Neuronal stem cell (in vitro differentiated cells): ENCODE measurements around the gene TGIF2LY. TPM values are rescaled to one million over a fixed set of nuclear protein-coding genes. Genes with fewer than 3 reads are reported as not detected.
"Not testable (repeated sequence)": the region's sequence is repeated elsewhere in the genome, so short reads cannot be mapped to it uniquely, and the experiment has no call there.

Source experiments
- DNase-seq: peaks from one replicate; pipeline ENCODE4 v3.0.0-alpha.2; 2013; ENCODE audit warnings: low spot score
- H2AFZ ChIP-seq: one replicate; pipeline ENCODE4 v1.6.1; 2013; ENCODE audit warnings: mild to moderate bottlenecking, low read length, inconsistent platforms
- H2AK5ac ChIP-seq: 2 replicates; pipeline ENCODE4 v1.6.1; 2013; ENCODE audit warnings: low read depth, mild to moderate bottlenecking, inconsistent platforms, low read length, moderate library complexity, mixed read lengths
- H2BK120ac ChIP-seq: 2 replicates; pipeline ENCODE4 v1.6.1; 2013; ENCODE audit warnings: low read depth, mild to moderate bottlenecking, inconsistent platforms, low read length, moderate library complexity, mixed read lengths
- H2BK12ac ChIP-seq: one replicate; pipeline ENCODE4 v1.6.1; 2013; ENCODE audit warnings: low read length, inconsistent platforms
- H2BK15ac ChIP-seq: 2 replicates; pipeline ENCODE4 v1.6.1; 2013; ENCODE audit warnings: mild to moderate bottlenecking, low read length, inconsistent platforms, mixed read lengths
- H2BK5ac ChIP-seq: one replicate; pipeline ENCODE4 v1.6.1; 2013; ENCODE audit warnings: inconsistent platforms, mild to moderate bottlenecking, low read length, moderate library complexity
- H3K14ac ChIP-seq: one replicate; pipeline ENCODE4 v1.6.1; 2013; ENCODE audit warnings: low read length, inconsistent platforms
- H3K18ac ChIP-seq: 2 replicates; pipeline ENCODE4 v1.6.1; 2013; ENCODE audit warnings: low read length, inconsistent platforms
- H3K23ac ChIP-seq: 2 replicates; pipeline ENCODE4 v1.6.1; 2013; ENCODE audit warnings: low read depth, mild to moderate bottlenecking, mixed read lengths, low read length, inconsistent platforms; ENCODE audit not compliant: poor library complexity
- H3K27ac ChIP-seq: replicated peaks from 3 replicates; pipeline ENCODE4 v1.5.1; 2013; ENCODE audit warnings: low read length, inconsistent platforms
- H3K27me3 ChIP-seq, 3 experiments: 2 replicates each; pipeline ENCODE4 v1.6.1; 2013; ENCODE audit warnings: low read length in 3 of 3, mild to moderate bottlenecking in 2 of 3, inconsistent platforms in 1 of 3, low read depth in 1 of 3, mixed read lengths in 1 of 3, moderate library complexity in 1 of 3; ENCODE audit not compliant: control insufficient read depth in 3 of 3, insufficient read depth in 3 of 3
- H3K36me3 ChIP-seq, 2 donors: replicated peaks in 1 of 2; 2 replicates each; pipeline ENCODE4 v1.6.1; 2013; ENCODE audit warnings: low read length in 2 of 2; ENCODE audit not compliant: control insufficient read depth in 2 of 2, insufficient read depth in 2 of 2
- H3K4ac ChIP-seq: 2 replicates; pipeline ENCODE4 v1.6.1; 2013; ENCODE audit warnings: inconsistent platforms, mild to moderate bottlenecking, low read length, moderate library complexity
- H3K4me1 ChIP-seq, 2 donors: 1 replicate in 1 of 2; 2 replicates in 1 of 2; pipeline ENCODE4 v1.6.1; 2013; ENCODE audit warnings: low read length in 2 of 2, low read depth in 1 of 2; ENCODE audit not compliant: control insufficient read depth in 2 of 2, insufficient read depth in 1 of 2
- H3K4me2 ChIP-seq: one replicate; pipeline ENCODE4 v1.6.1; 2013; ENCODE audit warnings: mild to moderate bottlenecking, low read length, inconsistent platforms; ENCODE audit not compliant: insufficient read depth, poor library complexity, severe bottlenecking
- H3K4me3 ChIP-seq, 2 donors: 2 replicates each; pipeline ENCODE4 v1.5.1; 2013; ENCODE audit warnings: low read length in 2 of 2, mild to moderate bottlenecking in 2 of 2, inconsistent platforms in 1 of 2, moderate library complexity in 1 of 2
- H3K79me1 ChIP-seq: one replicate; pipeline ENCODE4 v1.6.1; 2013; ENCODE audit warnings: low read depth, mild to moderate bottlenecking, inconsistent platforms, low read length, moderate library complexity
- H3K9ac ChIP-seq: one replicate; pipeline ENCODE4 v1.6.1; 2013; ENCODE audit warnings: mild to moderate bottlenecking, low read depth, low read length, inconsistent platforms; ENCODE audit not compliant: poor library complexity
- H3K9me3 ChIP-seq, 2 donors: replicated peaks in 1 of 2; 2 replicates each; pipeline versions ENCODE3 to v1.6.1; 2013; ENCODE audit warnings: low read length in 2 of 2, mild to moderate bottlenecking in 2 of 2, inconsistent platforms in 1 of 2, low read depth in 1 of 2, mixed read lengths in 1 of 2, moderate library complexity in 1 of 2; ENCODE audit not compliant: control insufficient read depth in 2 of 2, insufficient read depth in 1 of 2
- H4K8ac ChIP-seq: one replicate; pipeline ENCODE4 v1.6.1; 2013; ENCODE audit warnings: low read depth, mild to moderate bottlenecking, inconsistent platforms, low read length, moderate library complexity
- H4K91ac ChIP-seq: one replicate; pipeline ENCODE4 v1.6.1; 2013; ENCODE audit warnings: low read length, low read depth, mild to moderate bottlenecking, inconsistent platforms; ENCODE audit not compliant: poor library complexity
- WGBS, 2 donors: extraction: QIAGEN DNeasy Blood & Tissue Kit; methylation state at CpG; one replicate each; pipeline ENCODE4 v1.1.7; 2013; ENCODE audit warnings: missing lambda C conversion rate in 2 of 2, mixed read lengths in 1 of 2; ENCODE audit not compliant: insufficient read length in 2 of 2, insufficient replicate concordance in 1 of 2; ENCODE audit errors: extremely low coverage in 2 of 2; 5-methylcytosine and 5-hydroxymethylcytosine counted together
- polyA plus RNA-seq, 2 experiments: library from polyadenylated mRNA; stranded (reverse); fragments of 200-250 nt; gene quantifications; one replicate each; pipeline ENCODE4 v1.2.3, GENCODE V29; 2013
- small RNA-seq: library from polyadenylated mRNA; stranded (forward); fragments of <200 nt; extraction: miRNeasy Mini kit (QIAGEN cat#:217004); gene quantifications from one replicate; pipeline ENCODE3, GENCODE V24; 2013; ENCODE audit not compliant: insufficient read depth

TGIF2LY gene
- polyA plus RNA-seq (2013, experiment 1 of 2) = not detected
- not detected for polyA plus RNA-seq (2013, experiment 2 of 2)

DNA sequence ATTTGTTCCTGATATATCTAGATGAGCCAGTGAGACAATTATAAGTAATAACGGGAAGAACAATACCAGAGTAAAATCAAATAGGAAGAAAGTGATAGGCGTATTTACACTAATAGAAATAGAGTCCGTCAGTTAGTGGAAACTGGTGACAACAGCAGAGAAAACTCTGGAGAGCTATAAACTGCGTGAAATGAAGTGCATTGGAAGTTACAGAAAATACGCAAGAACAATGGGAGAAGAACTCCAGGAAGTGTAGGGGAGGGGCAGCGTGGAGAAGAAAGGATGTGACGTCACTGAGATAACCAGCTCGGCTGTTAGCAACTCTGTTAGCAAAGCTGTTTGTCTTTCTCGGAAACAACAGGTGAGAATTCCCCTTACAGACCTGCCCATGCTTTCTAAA is at the start of gene TGIF2LY:
TSS of gene TGIF2LY (plus strand) at position 301 of the 400 bp plus-strand sequence. CDS start 178 bp downstream, outside the sequence.
- H3K27ac ChIP-seq, H3K79me1 ChIP-seq, DNase-seq, H2BK15ac ChIP-seq, H2AK5ac ChIP-seq, H4K8ac ChIP-seq, H3K36me3 ChIP-seq, H3K18ac ChIP-seq, H2BK5ac ChIP-seq, H3K9me3 ChIP-seq, H3K14ac ChIP-seq, H3K27me3 ChIP-seq, H3K9ac ChIP-seq, H3K4ac ChIP-seq, H2BK12ac ChIP-seq, H3K4me2 ChIP-seq, H2BK120ac ChIP-seq, H3K4me3 ChIP-seq, H3K23ac ChIP-seq, H3K4me1 ChIP-seq, H4K91ac ChIP-seq, H2AFZ ChIP-seq: not testable (repeated sequence)
- WGBS, 2 donors = no CpG with 5 or more reads among the region's 9 CpGs

Small RNAs within 50 kb of the gene (small RNA-seq; reads per million reads assigned to genes)
- gene PRRC2CP1 = not detected
